Stomach (tissue), 9 donors: ENCODE results near the gene TMEM167B. TPM values are rescaled to one million over a fixed set of nuclear protein-coding genes. Genes with fewer than 3 reads are reported as not detected.

Experiments used
- DNase-seq, 2 donors: peaks; one replicate each; pipeline versions ENCODE4 v3.0.0 to v3.0.0-alpha.2; 2013 to 2019
- H3K27ac ChIP-seq, 5 donors: fragments of 200-600 bp in 4 of 5; sonication (generic) in 4 of 5; one replicate each; pipeline ENCODE4 v1.5.1; 2013 to 2019; ENCODE audit warnings: mild to moderate bottlenecking in 1 of 5, moderate library complexity in 1 of 5
- H3K27me3 ChIP-seq, 3 donors: fragments of 200-600 bp; sonication (generic); one replicate each; pipeline ENCODE4 v1.5.1; 2017 to 2019; ENCODE audit warnings: mixed run types in 1 of 3
- H3K36me3 ChIP-seq, 4 donors: fragments of 200-600 bp; sonication (generic); 1 replicate in 3 of 4; 2 replicates in 1 of 4; pipeline ENCODE4 v1.5.1; 2016 to 2019
- H3K4me1 ChIP-seq, 4 donors: fragments of 200-600 bp; sonication (generic); one replicate each; pipeline ENCODE4 v1.5.1; 2016 to 2019
- H3K4me3 ChIP-seq, 4 donors: fragments of 200-600 bp; sonication (generic) in 3 of 4; one replicate each; pipeline ENCODE4 v1.5.1; 2016 to 2019; ENCODE audit warnings: mild to moderate bottlenecking in 1 of 4
- H3K9me3 ChIP-seq, 4 donors: fragments of 200-600 bp; sonication (generic); one replicate each; pipeline ENCODE4 v1.5.1; 2016 to 2019
- EP300 ChIP-seq: sonication (generic); formaldehyde crosslinking; IDR thresholded peaks from one replicate; pipeline ENCODE4 v1.6.1; 2017; ENCODE audit warnings: antibody characterized with exemption
- POLR2A ChIP-seq, 4 donors: fragments of 450-650 bp; IDR thresholded peaks; one replicate each; pipeline ENCODE4 v1.6.1; 2016; ENCODE audit warnings: antibody characterized with exemption in 4 of 4, control low read depth in 2 of 4, mild to moderate bottlenecking in 1 of 4, moderate library complexity in 1 of 4
- POLR2AphosphoS5 ChIP-seq, 3 donors: sonication (generic); formaldehyde crosslinking; IDR thresholded peaks; one replicate each; pipeline ENCODE4 v1.6.1; 2016; ENCODE audit warnings: antibody characterized with exemption in 3 of 3
- WGBS, 5 donors: extraction: QIAGEN DNeasy Blood & Tissue Kit in 3 of 5; methylation state at CpG; one replicate each; pipeline versions ENCODE4 v1.1.5 to v1.1.7; 2013 to 2018; 5-methylcytosine and 5-hydroxymethylcytosine counted together
- intact Hi-C: fragments of 100-400 bp; cut with DNase I; formaldehyde crosslinking; loops from one replicate; pipeline ENCODE4 v1.15.1; 2023; ENCODE audit warnings: low total_unique reads
- polyA plus RNA-seq, 3 donors: library from polyadenylated mRNA; stranded (reverse); fragments of 200-250 nt; gene quantifications; one replicate each; pipeline ENCODE4 v1.2.3, GENCODE V29; 2013
- total RNA-seq, 5 donors: library from RNA; depleted of rRNA; stranded (reverse); fragments of >200 nt; gene quantifications; one replicate each; pipeline versions ENCODE4 v1.1.0 to v1.2.3, GENCODE V29; 2014 to 2016
- TF ChIP-seq, protein P1 (sequence below), 7 experiments: fragments of 450-650 bp in 4 of 7; fragments of 200-600 bp in 3 of 7; sonication (generic) in 3 of 7; IDR thresholded peaks; one replicate each; pipeline ENCODE4 v1.5.1; 2016 to 2019; ENCODE audit warnings: antibody characterized with exemption in 7 of 7, control low read depth in 2 of 7, mild to moderate bottlenecking in 1 of 7
- donor health status: healthy with polysubstance abuse.
- donor health status: Bipolar disorder and iron deficiency.
- donor health status: healthy.

TMEM167B gene
- total and polyA plus RNA-seq, 8 donors: 2.9 to 70.1 (median 26.9) TPM; not detected in 1

GRCh38 chr1:109094871-109095270 lies 4.3 kb downstream of the TMEM167B start:
- H3K4me3 ChIP-seq: no peak overlapping the region
- TF ChIP-seq, protein P1, sequence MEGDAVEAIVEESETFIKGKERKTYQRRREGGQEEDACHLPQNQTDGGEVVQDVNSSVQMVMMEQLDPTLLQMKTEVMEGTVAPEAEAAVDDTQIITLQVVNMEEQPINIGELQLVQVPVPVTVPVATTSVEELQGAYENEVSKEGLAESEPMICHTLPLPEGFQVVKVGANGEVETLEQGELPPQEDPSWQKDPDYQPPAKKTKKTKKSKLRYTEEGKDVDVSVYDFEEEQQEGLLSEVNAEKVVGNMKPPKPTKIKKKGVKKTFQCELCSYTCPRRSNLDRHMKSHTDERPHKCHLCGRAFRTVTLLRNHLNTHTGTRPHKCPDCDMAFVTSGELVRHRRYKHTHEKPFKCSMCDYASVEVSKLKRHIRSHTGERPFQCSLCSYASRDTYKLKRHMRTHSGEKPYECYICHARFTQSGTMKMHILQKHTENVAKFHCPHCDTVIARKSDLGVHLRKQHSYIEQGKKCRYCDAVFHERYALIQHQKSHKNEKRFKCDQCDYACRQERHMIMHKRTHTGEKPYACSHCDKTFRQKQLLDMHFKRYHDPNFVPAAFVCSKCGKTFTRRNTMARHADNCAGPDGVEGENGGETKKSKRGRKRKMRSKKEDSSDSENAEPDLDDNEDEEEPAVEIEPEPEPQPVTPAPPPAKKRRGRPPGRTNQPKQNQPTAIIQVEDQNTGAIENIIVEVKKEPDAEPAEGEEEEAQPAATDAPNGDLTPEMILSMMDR (IDR thresholded peaks at IDR 0.05): no peak
- no peak for TF ChIP-seq POLR2AphosphoS5 (IDR thresholded peaks at IDR 0.05)
- TF ChIP-seq EP300: no peak
- TF ChIP-seq POLR2A (IDR thresholded peaks at IDR 0.05): no peak
- intact Hi-C loops: no loop called here
- H3K36me3 ChIP-seq: peaks cover 15 to 45% (median 33%) of the 10 kb centered on the region in 4 donors
- H3K4me1 ChIP-seq: peaks cover 19 to 65% (median 54%) of the 10 kb centered on the region in 4 donors
- no peaks in the 10 kb centered on the region for H3K27me3 ChIP-seq
- WGBS, 5 donors: 69 to 97% (median 90%) methylated on average over 1 of the region's 1 CpG
- no peak for DNase-seq
- no peaks in the 10 kb centered on the region for H3K9me3 ChIP-seq
- H3K27ac ChIP-seq: peak overlapping the region in 4 of 5 donors; percentile 17 to 99 (median 74)

DNA sequence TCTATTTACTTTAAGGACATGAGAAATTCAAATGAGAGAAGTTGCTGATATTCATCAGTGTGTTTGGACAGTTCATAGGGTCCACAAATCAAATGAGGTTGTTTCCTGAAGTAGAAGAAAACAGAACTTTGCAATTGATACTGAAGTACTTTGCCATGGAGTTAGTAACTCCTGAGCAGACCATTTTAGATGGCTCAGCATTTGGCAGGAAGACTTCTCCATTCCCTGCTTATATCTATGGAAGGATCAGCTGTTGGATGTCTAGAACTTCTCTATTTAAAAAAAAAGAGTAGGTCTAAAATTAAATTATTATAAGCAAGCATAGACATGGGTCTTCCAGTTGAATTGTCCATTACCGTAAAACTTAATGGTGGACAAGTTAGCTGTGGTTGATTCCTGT lies 5.1 kb downstream of the TMEM167B start:
- TF ChIP-seq EP300 (no peak), POLR2A (IDR thresholded peaks at IDR 0.05) (no peak)
- TF ChIP-seq, protein P1 (IDR thresholded peaks at IDR 0.05): no peak
- H3K4me3 ChIP-seq: no peak overlapping the region
- no peaks in the 10 kb centered on the region for H3K9me3 ChIP-seq
- no peak for DNase-seq
- intact Hi-C loops: no loop called here
- H3K27me3 ChIP-seq: no peaks in the 10 kb centered on the region
- WGBS, 5 donors: 85 to 100% (median 89%) methylated on average over 1 of the region's 1 CpG
- H3K36me3 ChIP-seq: peaks cover 15 to 45% (median 33%) of the 10 kb centered on the region in 4 donors
- peaks cover 19 to 62% (median 49%) of the 10 kb centered on the region in 4 donors for H3K4me1 ChIP-seq
- peak overlapping the region in 3 of 5 donors; percentile 12 to 60 (median 34) for H3K27ac ChIP-seq

- H3K4me1 ChIP-seq: peaks cover 23 to 66% (median 53%) of the 10 kb centered on the region in 4 donors
- peak overlapping the region in 3 of 5 donors; percentile 12 to 60 (median 34) for H3K27ac ChIP-seq
Observed at GRCh38 chr1:109096120-109096519, 5.6 kb downstream of the TMEM167B start.

DNA sequence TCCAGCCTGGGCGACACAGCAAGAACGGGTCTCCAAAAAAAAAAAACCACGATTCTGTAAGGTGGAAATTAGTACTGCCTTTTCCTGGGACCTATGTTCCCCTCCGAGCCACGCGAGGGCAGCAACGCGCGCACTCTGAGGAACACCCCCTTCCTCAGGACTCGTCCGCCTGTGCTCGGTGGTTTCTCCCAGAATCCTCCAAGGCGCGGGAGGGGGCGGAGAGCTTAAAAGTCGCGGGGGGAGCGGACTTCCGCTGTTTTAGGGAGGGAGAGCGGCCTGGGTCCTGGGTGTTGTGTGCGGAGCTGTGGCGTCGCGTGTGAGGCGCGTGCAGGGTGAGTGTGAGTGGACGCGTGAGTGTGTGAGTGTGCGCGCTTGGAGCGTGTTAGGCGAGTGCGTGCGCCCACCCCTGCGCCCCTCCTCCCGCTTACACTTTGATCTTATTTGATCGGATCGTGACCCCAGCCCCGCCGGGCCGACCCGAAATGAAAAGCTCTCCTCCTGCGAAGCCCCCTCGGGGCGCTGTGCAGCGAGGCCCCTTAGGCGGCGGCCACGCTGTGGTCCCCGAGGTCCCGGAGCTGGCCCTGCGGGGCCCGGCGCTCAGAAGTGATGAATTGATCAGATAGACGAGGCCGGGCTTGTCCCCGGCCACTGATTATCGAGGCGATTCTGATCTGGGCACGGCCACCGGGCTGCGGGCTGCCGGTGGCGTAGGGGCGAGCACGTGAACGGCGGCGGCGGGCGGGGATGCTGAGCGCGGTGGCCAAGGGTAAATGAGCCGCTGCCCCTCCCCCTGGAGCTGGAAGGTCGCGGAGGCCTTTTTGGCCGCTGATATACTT lies 9.6 kb downstream of the TMEM167B start:
- DNase-seq: peak; percentile 97 to 99
- TF ChIP-seq EP300: no peak
- TF ChIP-seq, protein P1 (IDR thresholded peaks at IDR 0.05): peak in 5 of 7 experiments; percentile 83 to 98 (median 85)
- peak in 3 of 4 donors; percentile 41 to 96 (median 95) for TF ChIP-seq POLR2A (IDR thresholded peaks at IDR 0.05)
- peak; percentile 94 to 99 (median 98) for TF ChIP-seq POLR2AphosphoS5 (IDR thresholded peaks at IDR 0.05)
- Histone ChIP-seq H3K9me3 (no peaks in the 10 kb centered on the region), H3K36me3 (peaks cover 0 to 25% (median 10%) of the 10 kb centered on the region in 4 donors), H3K27me3 (no peaks in the 10 kb centered on the region), H3K4me1 (peaks cover 13 to 39% (median 33%) of the 10 kb centered on the region in 4 donors), H3K4me3 (peak overlapping the region; percentile 91 to 98 (median 94)), H3K27ac (peak overlapping the region; percentile 89 to 97 (median 96))
- intact Hi-C loops: no loop called here
- 0 to 1% (median 0%) methylated on average over 67 to 77 of the region's 77 CpGs for WGBS, 5 donors

More at GRCh38 chr1:109096120-109096519, 5.6 kb downstream of the TMEM167B start:
- intact Hi-C loops: no loop called here
- peak in 1 of 2 donors; percentile 85 for DNase-seq
- Histone ChIP-seq H3K27me3 (no peaks in the 10 kb centered on the region), H3K36me3 (peaks cover 15 to 45% (median 33%) of the 10 kb centered on the region in 4 donors), H3K4me3 (no peak overlapping the region), H3K9me3 (no peaks in the 10 kb centered on the region)
- peak in 1 of 3 donors; percentile 41 for TF ChIP-seq POLR2AphosphoS5 (IDR thresholded peaks at IDR 0.05)
- no peak for TF ChIP-seq EP300
- WGBS, 5 donors: 17 to 37% (median 20%) methylated on average over 1 of the region's 1 CpG
